GM18526 (cell line): ENCODE measurements around the gene BIRC6.

Experiments
- POLR2A ChIP-seq: IDR thresholded peaks from 3 replicates; pipeline ENCODE4 v1.6.1; 2011; ENCODE audit not compliant: insufficient read length; ENCODE audit errors: extremely low read depth

The BIRC6 gene

DNA sequence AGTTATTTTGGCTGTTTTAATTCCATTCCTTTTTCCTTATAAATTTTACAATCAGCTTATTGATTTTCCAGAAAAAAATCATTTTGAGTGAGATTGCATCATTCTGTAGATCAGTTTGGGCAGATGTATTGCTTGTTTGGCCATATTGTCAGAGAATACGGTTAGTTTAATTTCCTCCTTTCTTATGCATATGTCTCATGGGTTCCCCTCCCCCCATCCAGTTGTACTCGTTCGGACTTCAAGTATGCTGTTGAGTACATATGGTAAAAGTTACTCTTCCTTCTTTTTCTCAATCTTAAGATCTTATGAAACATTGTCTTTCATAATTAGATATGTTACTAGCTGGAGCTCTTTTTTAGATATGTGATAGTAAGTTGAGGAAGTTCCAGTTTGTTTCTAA, 139.8 kb downstream of the BIRC6 start:
- TF ChIP-seq POLR2A: no peak

- TF ChIP-seq POLR2A: no peak
These were observed 141.5 kb downstream of the BIRC6 start for GRCh38 chr2:32498306-32498705.

DNA sequence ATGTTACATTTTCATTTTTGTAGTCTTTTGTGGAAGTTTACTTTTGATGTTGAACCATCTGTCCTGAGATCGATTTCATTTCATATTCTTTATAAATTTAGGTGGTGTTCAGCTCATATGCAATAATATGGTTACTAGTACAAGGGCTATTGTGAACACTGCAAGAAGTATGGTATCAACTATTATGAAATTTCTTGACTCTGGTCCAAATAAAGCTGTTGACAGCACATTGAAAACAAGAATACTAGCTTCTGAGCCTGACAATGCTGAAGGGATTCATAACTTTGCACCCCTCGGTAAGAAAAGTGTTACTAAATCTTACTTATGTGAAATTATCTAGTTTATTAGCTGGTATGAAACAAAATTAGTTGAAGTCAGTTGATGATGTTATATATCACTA, 146.1 kb downstream of the BIRC6 start:
- TF ChIP-seq POLR2A: no peak

GRCh38 chr2:32504877-32505478, 148.2 kb downstream of the BIRC6 start:
- TF ChIP-seq POLR2A: no peak

GRCh38 chr2:32506446-32506845, 149.6 kb downstream of the BIRC6 start:
- no peak for TF ChIP-seq POLR2A

DNA sequence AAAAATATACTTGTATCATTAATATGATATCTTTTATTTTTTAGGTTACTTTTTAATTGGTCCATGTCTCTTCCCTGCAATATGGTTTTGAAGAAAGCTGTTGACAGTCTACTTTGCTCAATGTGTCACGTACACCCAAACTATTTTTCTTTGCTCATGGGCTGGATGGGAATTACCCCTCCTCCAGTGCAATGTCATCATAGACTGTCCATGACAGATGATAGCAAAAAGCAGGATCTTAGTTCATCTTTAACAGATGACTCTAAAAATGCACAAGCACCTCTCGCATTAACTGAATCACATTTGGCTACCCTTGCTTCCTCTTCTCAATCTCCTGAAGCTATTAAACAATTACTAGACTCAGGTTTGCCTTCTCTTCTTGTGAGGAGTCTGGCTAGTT, 158.1 kb downstream of the BIRC6 start:
- no peak for TF ChIP-seq POLR2A

DNA sequence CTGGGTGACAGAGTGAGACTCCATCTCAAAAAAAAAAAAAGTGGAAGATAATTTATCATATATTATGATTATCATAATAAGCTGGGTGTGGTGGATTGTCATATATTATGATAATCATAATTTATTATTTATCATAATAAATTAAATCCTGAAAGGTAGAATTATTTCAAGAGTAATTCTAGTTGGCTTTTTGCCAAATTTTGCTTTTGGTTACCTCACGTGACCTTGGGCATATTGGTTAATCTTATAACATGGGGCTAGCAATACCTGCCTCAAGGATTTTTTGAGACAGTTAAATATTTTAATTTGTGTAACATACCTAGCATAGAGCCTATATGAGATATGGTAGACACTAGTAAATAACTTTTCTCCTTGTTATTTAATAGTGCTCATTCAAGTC, 159.7 kb downstream of the BIRC6 start:
- no peak for TF ChIP-seq POLR2A

GRCh38 chr2:32522770-32523169, 165.9 kb downstream of the BIRC6 start:
- no peak for TF ChIP-seq POLR2A

GRCh38 chr2:32523686-32524085, 166.9 kb downstream of the BIRC6 start:
- no peak for TF ChIP-seq POLR2A

DNA sequence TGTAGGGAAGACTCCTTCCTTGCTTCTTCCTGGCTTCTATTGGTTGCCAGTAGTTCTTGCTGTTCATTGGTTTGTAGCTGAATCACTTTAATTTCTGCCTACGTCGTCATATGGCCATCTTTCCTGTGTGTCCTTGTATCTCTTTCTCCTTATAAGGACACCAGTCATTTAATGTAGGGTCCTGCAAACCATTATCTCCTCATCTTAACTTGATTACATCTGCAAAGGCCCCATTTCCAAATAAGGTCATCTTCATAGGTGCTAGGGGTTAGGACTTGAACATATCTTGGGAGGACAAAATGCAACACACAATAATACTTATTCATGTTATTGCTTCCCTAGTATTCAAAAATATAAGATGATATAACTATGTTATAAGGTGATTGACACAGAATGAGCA, 175.5 kb downstream of the BIRC6 start:
- TF ChIP-seq POLR2A: no peak

DNA sequence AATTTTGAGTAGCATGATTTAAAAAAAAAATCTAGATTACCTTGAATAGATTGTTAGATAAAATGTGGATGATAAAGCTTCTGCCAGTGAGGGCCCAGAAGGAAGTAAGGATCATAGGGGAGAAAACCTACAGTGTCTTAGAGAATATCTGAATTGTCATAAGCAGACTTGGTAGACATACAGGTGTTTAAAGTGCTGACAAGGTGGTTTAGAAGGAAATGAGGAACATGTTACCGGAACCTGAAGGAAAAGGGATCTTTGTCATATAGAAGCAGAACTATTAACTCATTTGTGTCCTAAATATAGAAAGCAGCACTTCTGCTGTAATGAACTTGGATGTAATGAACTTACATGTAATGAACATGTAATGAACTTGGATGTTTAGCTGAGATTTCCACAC, 176.1 kb downstream of the BIRC6 start:
- no peak for TF ChIP-seq POLR2A

DNA sequence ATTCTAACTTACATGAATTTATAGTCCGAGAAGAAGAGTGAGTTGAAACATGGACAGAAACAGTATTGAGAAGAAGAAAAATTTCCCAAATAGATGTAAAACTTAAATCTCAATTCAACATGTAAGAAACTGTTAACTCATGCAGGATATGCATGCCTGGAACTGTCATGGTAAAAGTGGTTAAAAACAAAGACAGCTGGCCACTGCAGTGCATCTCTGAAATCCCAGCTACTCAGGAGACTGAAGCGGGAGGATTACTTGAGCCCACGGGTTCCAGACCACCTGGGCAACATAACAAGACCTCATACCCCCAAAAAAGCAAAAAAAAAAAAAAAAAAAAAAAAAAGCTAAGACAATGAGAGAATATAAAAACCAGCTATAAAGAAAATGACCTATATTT, 178.0 kb downstream of the BIRC6 start:
- no peak for TF ChIP-seq POLR2A

- TF ChIP-seq POLR2A: no peak
These were observed 181.9 kb downstream of the BIRC6 start for GRCh38 chr2:32538735-32539134.

DNA sequence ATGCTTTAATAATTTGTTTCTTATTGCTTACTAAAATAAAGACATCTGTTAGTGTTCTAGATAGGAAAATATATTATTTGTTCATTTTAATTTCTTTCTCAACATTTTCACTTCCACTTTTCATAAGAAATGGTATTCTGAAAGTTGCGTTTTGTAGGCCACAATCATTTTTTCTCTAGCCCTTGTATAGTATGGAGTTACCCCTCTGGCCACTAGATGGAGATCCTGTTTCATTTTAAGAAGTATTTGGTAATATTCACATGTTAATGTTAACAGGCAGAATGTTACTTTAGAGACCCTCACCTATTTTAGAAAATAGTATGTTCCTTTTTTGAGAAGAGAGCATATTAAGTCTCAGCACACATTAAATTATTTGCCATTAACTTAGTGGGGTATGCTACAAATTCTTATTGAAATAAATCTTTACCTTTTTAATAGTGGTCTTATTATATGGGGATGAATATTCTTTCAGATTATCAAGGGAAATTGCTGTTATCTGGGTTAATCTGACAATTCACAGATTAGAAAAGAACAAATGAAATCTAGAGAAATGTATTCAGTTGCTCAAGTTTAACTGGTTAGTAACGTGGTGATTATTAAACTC, 197.1 kb downstream of the BIRC6 start:
- no peak for TF ChIP-seq POLR2A

- TF ChIP-seq POLR2A: no peak
These were observed 201.7 kb downstream of the BIRC6 start for GRCh38 chr2:32558492-32558891.

- no peak for TF ChIP-seq POLR2A
These were observed 202.3 kb downstream of the BIRC6 start for GRCh38 chr2:32559136-32559535.

- TF ChIP-seq POLR2A: no peak
These were observed 206.1 kb downstream of the BIRC6 start for GRCh38 chr2:32562906-32563305.
